Neuronal stem cell (in vitro differentiated cells): ENCODE measurements around the gene RFTN2. TPM values are rescaled to one million over a fixed set of nuclear protein-coding genes. Genes with fewer than 3 reads are reported as not detected.

Source experiments
- DNase-seq: peaks from one replicate; pipeline ENCODE4 v3.0.0-alpha.2; 2013; ENCODE audit warnings: low spot score
- H2AFZ ChIP-seq: one replicate; pipeline ENCODE4 v1.6.1; 2013; ENCODE audit warnings: mild to moderate bottlenecking, low read length, inconsistent platforms
- H2AK5ac ChIP-seq: 2 replicates; pipeline ENCODE4 v1.6.1; 2013; ENCODE audit warnings: low read depth, mild to moderate bottlenecking, inconsistent platforms, low read length, moderate library complexity, mixed read lengths
- H2BK120ac ChIP-seq: 2 replicates; pipeline ENCODE4 v1.6.1; 2013; ENCODE audit warnings: low read depth, mild to moderate bottlenecking, inconsistent platforms, low read length, moderate library complexity, mixed read lengths
- H2BK12ac ChIP-seq: one replicate; pipeline ENCODE4 v1.6.1; 2013; ENCODE audit warnings: low read length, inconsistent platforms
- H2BK15ac ChIP-seq: 2 replicates; pipeline ENCODE4 v1.6.1; 2013; ENCODE audit warnings: mild to moderate bottlenecking, low read length, inconsistent platforms, mixed read lengths
- H2BK5ac ChIP-seq: one replicate; pipeline ENCODE4 v1.6.1; 2013; ENCODE audit warnings: inconsistent platforms, mild to moderate bottlenecking, low read length, moderate library complexity
- H3K14ac ChIP-seq: one replicate; pipeline ENCODE4 v1.6.1; 2013; ENCODE audit warnings: low read length, inconsistent platforms
- H3K18ac ChIP-seq: 2 replicates; pipeline ENCODE4 v1.6.1; 2013; ENCODE audit warnings: low read length, inconsistent platforms
- H3K23ac ChIP-seq: 2 replicates; pipeline ENCODE4 v1.6.1; 2013; ENCODE audit warnings: low read depth, mild to moderate bottlenecking, mixed read lengths, low read length, inconsistent platforms; ENCODE audit not compliant: poor library complexity
- H3K27ac ChIP-seq: replicated peaks from 3 replicates; pipeline ENCODE4 v1.5.1; 2013; ENCODE audit warnings: low read length, inconsistent platforms
- H3K27me3 ChIP-seq, 3 experiments: 2 replicates each; pipeline ENCODE4 v1.6.1; 2013; ENCODE audit warnings: low read length in 3 of 3, mild to moderate bottlenecking in 2 of 3, inconsistent platforms in 1 of 3, low read depth in 1 of 3, mixed read lengths in 1 of 3, moderate library complexity in 1 of 3; ENCODE audit not compliant: control insufficient read depth in 3 of 3, insufficient read depth in 3 of 3
- H3K36me3 ChIP-seq, 2 donors: replicated peaks in 1 of 2; 2 replicates each; pipeline ENCODE4 v1.6.1; 2013; ENCODE audit warnings: low read length in 2 of 2; ENCODE audit not compliant: control insufficient read depth in 2 of 2, insufficient read depth in 2 of 2
- H3K4ac ChIP-seq: 2 replicates; pipeline ENCODE4 v1.6.1; 2013; ENCODE audit warnings: inconsistent platforms, mild to moderate bottlenecking, low read length, moderate library complexity
- H3K4me1 ChIP-seq, 2 donors: 1 replicate in 1 of 2; 2 replicates in 1 of 2; pipeline ENCODE4 v1.6.1; 2013; ENCODE audit warnings: low read length in 2 of 2, low read depth in 1 of 2; ENCODE audit not compliant: control insufficient read depth in 2 of 2, insufficient read depth in 1 of 2
- H3K4me2 ChIP-seq: one replicate; pipeline ENCODE4 v1.6.1; 2013; ENCODE audit warnings: mild to moderate bottlenecking, low read length, inconsistent platforms; ENCODE audit not compliant: insufficient read depth, poor library complexity, severe bottlenecking
- H3K4me3 ChIP-seq, 2 donors: 2 replicates each; pipeline ENCODE4 v1.5.1; 2013; ENCODE audit warnings: low read length in 2 of 2, mild to moderate bottlenecking in 2 of 2, inconsistent platforms in 1 of 2, moderate library complexity in 1 of 2
- H3K79me1 ChIP-seq: one replicate; pipeline ENCODE4 v1.6.1; 2013; ENCODE audit warnings: low read depth, mild to moderate bottlenecking, inconsistent platforms, low read length, moderate library complexity
- H3K9ac ChIP-seq: one replicate; pipeline ENCODE4 v1.6.1; 2013; ENCODE audit warnings: mild to moderate bottlenecking, low read depth, low read length, inconsistent platforms; ENCODE audit not compliant: poor library complexity
- H3K9me3 ChIP-seq, 2 donors: replicated peaks in 1 of 2; 2 replicates each; pipeline versions ENCODE3 to v1.6.1; 2013; ENCODE audit warnings: low read length in 2 of 2, mild to moderate bottlenecking in 2 of 2, inconsistent platforms in 1 of 2, low read depth in 1 of 2, mixed read lengths in 1 of 2, moderate library complexity in 1 of 2; ENCODE audit not compliant: control insufficient read depth in 2 of 2, insufficient read depth in 1 of 2
- H4K8ac ChIP-seq: one replicate; pipeline ENCODE4 v1.6.1; 2013; ENCODE audit warnings: low read depth, mild to moderate bottlenecking, inconsistent platforms, low read length, moderate library complexity
- H4K91ac ChIP-seq: one replicate; pipeline ENCODE4 v1.6.1; 2013; ENCODE audit warnings: low read length, low read depth, mild to moderate bottlenecking, inconsistent platforms; ENCODE audit not compliant: poor library complexity
- WGBS, 2 donors: extraction: QIAGEN DNeasy Blood & Tissue Kit; methylation state at CpG; one replicate each; pipeline ENCODE4 v1.1.7; 2013; ENCODE audit warnings: missing lambda C conversion rate in 2 of 2, mixed read lengths in 1 of 2; ENCODE audit not compliant: insufficient read length in 2 of 2, insufficient replicate concordance in 1 of 2; ENCODE audit errors: extremely low coverage in 2 of 2; 5-methylcytosine and 5-hydroxymethylcytosine counted together
- small RNA-seq: library from polyadenylated mRNA; stranded (forward); fragments of <200 nt; extraction: miRNeasy Mini kit (QIAGEN cat#:217004); gene quantifications from one replicate; pipeline ENCODE3, GENCODE V24; 2013; ENCODE audit not compliant: insufficient read depth

The RFTN2 gene

GRCh38 chr2:197538412-197538811 lies 137.0 kb downstream of the RFTN2 start:
- no peak overlapping the region for H3K4me2 ChIP-seq
- no peak overlapping the region for H2BK120ac ChIP-seq
- H3K14ac ChIP-seq, result no peak overlapping the region
- H3K4me1 ChIP-seq, result no peaks in the 10 kb centered on the region
- H3K4ac ChIP-seq, result no peak overlapping the region
- H3K23ac ChIP-seq, result no peak overlapping the region
- H3K36me3 ChIP-seq, result peaks cover 7 to 90% of the 10 kb centered on the region in 2 donors
- H2BK15ac ChIP-seq, result no peak overlapping the region
- no peak for DNase-seq
- H3K9ac ChIP-seq, result no peak overlapping the region
- H3K9me3 ChIP-seq, result no peaks in the 10 kb centered on the region
- H2BK12ac ChIP-seq, result no peak overlapping the region
- H3K4me3 ChIP-seq, result no peak overlapping the region
- no peak overlapping the region for H4K8ac ChIP-seq
- no CpG with 5 or more reads among the region's 2 CpGs for WGBS, 2 donors
- H2BK5ac ChIP-seq, result no peak overlapping the region
- H2AFZ ChIP-seq, result no peak overlapping the region
- no peak overlapping the region for H3K27ac ChIP-seq
- no peaks in the 10 kb centered on the region for H3K27me3 ChIP-seq
- H4K91ac ChIP-seq, result no peak overlapping the region
- no peak overlapping the region for H2AK5ac ChIP-seq
- H3K79me1 ChIP-seq, result peaks cover 3% of the 10 kb centered on the region
- H3K18ac ChIP-seq, result no peak overlapping the region

Small RNAs within 50 kb of the gene (small RNA-seq; reads per million reads assigned to genes)
- gene AC020550.1, result not detected
